ENCODE results near the gene OLA1.

Gene OLA1

GRCh38 chr2:174085781-174086180, 162.6 kb downstream of the OLA1 start:
- no peak overlapping the region for H2AFZ ChIP-seq (ENCODE audit: insufficient read depth, low read length, poor library complexity)
- no peak overlapping the region for H3K4me3 ChIP-seq (ENCODE audit: low read depth, low read length)
- H3K18ac ChIP-seq (ENCODE audit: low read length): no peak overlapping the region
- H3K79me1 ChIP-seq (ENCODE audit: low read length): no peaks in the 10 kb centered on the region
- H3K4ac ChIP-seq (ENCODE audit: low read depth, low read length): no peak overlapping the region
- DNase-seq: no peak
- H4K8ac ChIP-seq (ENCODE audit: low read depth, low read length): no peak overlapping the region
- no peak overlapping the region for H3K27ac ChIP-seq (ENCODE audit: low read depth, low read length)
- H4K91ac ChIP-seq (ENCODE audit: low read depth, low read length): no peak overlapping the region
- H3K9me3 ChIP-seq (ENCODE audit: insufficient read depth, low read depth, low read length): no peaks in the 10 kb centered on the region
- no peak overlapping the region for H2AK5ac ChIP-seq (ENCODE audit: low read length)
- no peaks in the 10 kb centered on the region for H3K36me3 ChIP-seq (ENCODE audit: control insufficient read depth in 1 of 2, insufficient read depth in 2 of 2, low read length in 2 of 2)
- no peak overlapping the region for H2BK12ac ChIP-seq (ENCODE audit: low read length)
- no peak overlapping the region for H3K23ac ChIP-seq (ENCODE audit: low read length)
- H3K4me2 ChIP-seq (ENCODE audit: low read length): no peak overlapping the region
- no peak overlapping the region for H2BK5ac ChIP-seq (ENCODE audit: low read depth, low read length, poor library complexity)
- H2BK120ac ChIP-seq (ENCODE audit: insufficient read depth, low read length, poor library complexity): no peak overlapping the region
- H3K14ac ChIP-seq (ENCODE audit: low read length): no peak overlapping the region
- H3K79me2 ChIP-seq (ENCODE audit: control insufficient read depth, insufficient read depth, low read length, poor library complexity): no peaks in the 10 kb centered on the region
- H3K27me3 ChIP-seq (ENCODE audit: insufficient read depth, low read length): no peaks in the 10 kb centered on the region
- no peak overlapping the region for H4K12ac ChIP-seq (ENCODE audit: low read depth, low read length)
- WGBS (ENCODE audit: extremely low coverage, insufficient coverage, insufficient read length): no CpG with 5 or more reads among the region's 1 CpG
- H3K9ac ChIP-seq (ENCODE audit: low read length): no peak overlapping the region
- H3K4me1 ChIP-seq (ENCODE audit: control insufficient read depth in 1 of 2, insufficient read depth in 2 of 2, low read length in 2 of 2): no peaks in the 10 kb centered on the region

GRCh38 chr2:174083843-174084458, 164.4 kb downstream of the OLA1 start:
- no peak overlapping the region for H3K9ac ChIP-seq (ENCODE audit: low read length)
- H3K79me2 ChIP-seq (ENCODE audit: control insufficient read depth, insufficient read depth, low read length, poor library complexity): no peaks in the 10 kb centered on the region
- H3K4me2 ChIP-seq (ENCODE audit: low read length): no peak overlapping the region
- no peak overlapping the region for H3K18ac ChIP-seq (ENCODE audit: low read length)
- H3K36me3 ChIP-seq (ENCODE audit: control insufficient read depth in 1 of 2, insufficient read depth in 2 of 2, low read length in 2 of 2): no peaks in the 10 kb centered on the region
- H3K9me3 ChIP-seq (ENCODE audit: insufficient read depth, low read depth, low read length): no peaks in the 10 kb centered on the region
- H4K8ac ChIP-seq (ENCODE audit: low read depth, low read length): no peak overlapping the region
- H3K27me3 ChIP-seq (ENCODE audit: insufficient read depth, low read length): no peaks in the 10 kb centered on the region
- no peak overlapping the region for H3K4ac ChIP-seq (ENCODE audit: low read depth, low read length)
- no peak overlapping the region for H2AFZ ChIP-seq (ENCODE audit: insufficient read depth, low read length, poor library complexity)
- no peak for DNase-seq
- no peaks in the 10 kb centered on the region for H3K4me1 ChIP-seq (ENCODE audit: control insufficient read depth in 1 of 2, insufficient read depth in 2 of 2, low read length in 2 of 2)
- no peak overlapping the region for H3K27ac ChIP-seq (ENCODE audit: low read depth, low read length)
- no peak overlapping the region for H2BK12ac ChIP-seq (ENCODE audit: low read length)
- no peak overlapping the region for H4K12ac ChIP-seq (ENCODE audit: low read depth, low read length)
- no CpG with 5 or more reads among the region's 3 CpGs for WGBS (ENCODE audit: extremely low coverage, insufficient coverage, insufficient read length)
- no peak overlapping the region for H2BK120ac ChIP-seq (ENCODE audit: insufficient read depth, low read length, poor library complexity)
- no peak overlapping the region for H3K14ac ChIP-seq (ENCODE audit: low read length)
- H3K23ac ChIP-seq (ENCODE audit: low read length): no peak overlapping the region
- H3K79me1 ChIP-seq (ENCODE audit: low read length): no peaks in the 10 kb centered on the region
- H4K91ac ChIP-seq (ENCODE audit: low read depth, low read length): no peak overlapping the region
- H2BK5ac ChIP-seq (ENCODE audit: low read depth, low read length, poor library complexity): no peak overlapping the region
- H2AK5ac ChIP-seq (ENCODE audit: low read length): no peak overlapping the region
- no peak overlapping the region for H3K4me3 ChIP-seq (ENCODE audit: low read depth, low read length)

DNA sequence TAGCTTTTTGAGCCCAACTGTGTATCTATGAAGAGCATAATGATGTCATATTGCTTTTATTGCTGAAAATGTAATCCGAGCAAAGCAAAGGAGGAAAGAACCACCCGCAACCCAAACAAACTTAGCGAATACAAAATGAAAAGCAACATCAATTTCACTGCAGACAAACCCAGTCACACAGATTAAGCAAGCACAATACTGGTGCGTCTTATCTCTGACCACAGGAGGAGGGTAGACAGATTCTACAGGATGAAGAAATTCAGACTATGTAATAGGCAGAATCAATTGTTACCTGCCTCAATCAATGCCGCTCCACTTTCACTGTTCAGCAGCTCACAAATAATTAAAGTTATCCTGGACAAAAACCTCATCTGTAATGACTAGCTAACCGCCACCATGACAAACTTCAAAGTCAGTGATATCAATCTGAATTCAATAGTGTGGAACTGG, 167.6 kb downstream of the OLA1 start:
- H3K79me1 ChIP-seq (ENCODE audit: low read length): no peaks in the 10 kb centered on the region
- H3K36me3 ChIP-seq (ENCODE audit: control insufficient read depth in 1 of 2, insufficient read depth in 2 of 2, low read length in 2 of 2): no peaks in the 10 kb centered on the region
- WGBS (ENCODE audit: extremely low coverage, insufficient coverage, insufficient read length): no CpG with 5 or more reads among the region's 6 CpGs
- no peak overlapping the region for H2AFZ ChIP-seq (ENCODE audit: insufficient read depth, low read length, poor library complexity)
- H2BK5ac ChIP-seq (ENCODE audit: low read depth, low read length, poor library complexity): no peak overlapping the region
- H3K79me2 ChIP-seq (ENCODE audit: control insufficient read depth, insufficient read depth, low read length, poor library complexity): no peaks in the 10 kb centered on the region
- no peak overlapping the region for H4K8ac ChIP-seq (ENCODE audit: low read depth, low read length)
- no peak overlapping the region for H3K14ac ChIP-seq (ENCODE audit: low read length)
- H3K23ac ChIP-seq (ENCODE audit: low read length): no peak overlapping the region
- no peaks in the 10 kb centered on the region for H3K9me3 ChIP-seq (ENCODE audit: insufficient read depth, low read depth, low read length)
- no peak overlapping the region for H2BK12ac ChIP-seq (ENCODE audit: low read length)
- no peak overlapping the region for H3K27ac ChIP-seq (ENCODE audit: low read depth, low read length)
- no peak overlapping the region for H3K18ac ChIP-seq (ENCODE audit: low read length)
- H3K4me3 ChIP-seq (ENCODE audit: low read depth, low read length): no peak overlapping the region
- no peak overlapping the region for H2BK120ac ChIP-seq (ENCODE audit: insufficient read depth, low read length, poor library complexity)
- H3K4ac ChIP-seq (ENCODE audit: low read depth, low read length): no peak overlapping the region
- no peak for DNase-seq
- H4K12ac ChIP-seq (ENCODE audit: low read depth, low read length): no peak overlapping the region
- H3K4me2 ChIP-seq (ENCODE audit: low read length): no peak overlapping the region
- H4K91ac ChIP-seq (ENCODE audit: low read depth, low read length): no peak overlapping the region
- H3K27me3 ChIP-seq (ENCODE audit: insufficient read depth, low read length): no peaks in the 10 kb centered on the region
- no peak overlapping the region for H2AK5ac ChIP-seq (ENCODE audit: low read length)
- peak overlapping the region; percentile 10 for H3K9ac ChIP-seq (ENCODE audit: low read length)
- H3K4me1 ChIP-seq (ENCODE audit: control insufficient read depth in 1 of 2, insufficient read depth in 2 of 2, low read length in 2 of 2): no peaks in the 10 kb centered on the region

DNA sequence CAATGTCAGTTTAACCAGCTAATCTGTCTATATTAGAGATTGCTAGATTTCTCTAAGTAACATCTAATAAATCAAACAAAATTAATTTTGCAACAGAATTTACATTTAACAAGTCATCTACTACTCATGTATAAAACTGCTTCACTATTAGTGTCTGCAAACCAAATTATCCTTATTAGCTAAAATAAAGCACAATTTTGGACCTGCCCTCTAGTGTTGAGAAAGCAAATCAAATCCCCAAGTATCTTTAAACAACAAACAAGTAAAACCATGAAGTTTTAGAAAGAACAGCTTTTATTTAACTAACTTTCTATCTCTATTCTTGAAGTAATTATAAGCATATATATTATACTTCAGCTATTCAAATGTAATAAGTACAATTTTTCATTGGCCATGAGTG, 170.1 kb downstream of the OLA1 start:
- Histone ChIP-seq H3K27me3 (ENCODE audit: insufficient read depth, low read length) (no peaks in the 10 kb centered on the region), H4K12ac (ENCODE audit: low read depth, low read length) (no peak overlapping the region), H2BK5ac (ENCODE audit: low read depth, low read length, poor library complexity) (no peak overlapping the region), H3K18ac (ENCODE audit: low read length) (no peak overlapping the region), H3K23ac (ENCODE audit: low read length) (no peak overlapping the region), H2BK120ac (ENCODE audit: insufficient read depth, low read length, poor library complexity) (no peak overlapping the region), H3K4ac (ENCODE audit: low read depth, low read length) (no peak overlapping the region), H4K91ac (ENCODE audit: low read depth, low read length) (no peak overlapping the region), H3K36me3 (ENCODE audit: control insufficient read depth in 1 of 2, insufficient read depth in 2 of 2, low read length in 2 of 2) (peaks cover 0 to 2% of the 10 kb centered on the region in 2 experiments), H3K9ac (ENCODE audit: low read length) (no peak overlapping the region), H3K14ac (ENCODE audit: low read length) (no peak overlapping the region), H2AK5ac (ENCODE audit: low read length) (no peak overlapping the region), H3K4me1 (ENCODE audit: control insufficient read depth in 1 of 2, insufficient read depth in 2 of 2, low read length in 2 of 2) (no peaks in the 10 kb centered on the region), H3K79me1 (ENCODE audit: low read length) (no peaks in the 10 kb centered on the region), H3K9me3 (ENCODE audit: insufficient read depth, low read depth, low read length) (no peaks in the 10 kb centered on the region), H3K79me2 (ENCODE audit: control insufficient read depth, insufficient read depth, low read length, poor library complexity) (no peaks in the 10 kb centered on the region), H3K27ac (ENCODE audit: low read depth, low read length) (no peak overlapping the region), H2BK12ac (ENCODE audit: low read length) (no peak overlapping the region), H3K4me2 (ENCODE audit: low read length) (no peak overlapping the region), H3K4me3 (ENCODE audit: low read depth, low read length) (no peak overlapping the region), H4K8ac (ENCODE audit: low read depth, low read length) (no peak overlapping the region), H2AFZ (ENCODE audit: insufficient read depth, low read length, poor library complexity) (no peak overlapping the region)
- peak in 1 of 2 donors; percentile 33 for DNase-seq
